GM10266 (cell line): ENCODE measurements around the gene CILP2.

Experiments used
- DNase-seq: peaks from one replicate; pipeline ENCODE4 v3.0.0; 2012; ENCODE audit errors: extremely low spot score
- CTCF ChIP-seq: IDR thresholded peaks from 2 replicates; pipeline ENCODE4 v1.5.1; 2012; ENCODE audit warnings: mild to moderate bottlenecking, low read depth; ENCODE audit not compliant: control insufficient read depth, insufficient read depth; ENCODE audit errors: missing control alignments

Gene CILP2

DNA sequence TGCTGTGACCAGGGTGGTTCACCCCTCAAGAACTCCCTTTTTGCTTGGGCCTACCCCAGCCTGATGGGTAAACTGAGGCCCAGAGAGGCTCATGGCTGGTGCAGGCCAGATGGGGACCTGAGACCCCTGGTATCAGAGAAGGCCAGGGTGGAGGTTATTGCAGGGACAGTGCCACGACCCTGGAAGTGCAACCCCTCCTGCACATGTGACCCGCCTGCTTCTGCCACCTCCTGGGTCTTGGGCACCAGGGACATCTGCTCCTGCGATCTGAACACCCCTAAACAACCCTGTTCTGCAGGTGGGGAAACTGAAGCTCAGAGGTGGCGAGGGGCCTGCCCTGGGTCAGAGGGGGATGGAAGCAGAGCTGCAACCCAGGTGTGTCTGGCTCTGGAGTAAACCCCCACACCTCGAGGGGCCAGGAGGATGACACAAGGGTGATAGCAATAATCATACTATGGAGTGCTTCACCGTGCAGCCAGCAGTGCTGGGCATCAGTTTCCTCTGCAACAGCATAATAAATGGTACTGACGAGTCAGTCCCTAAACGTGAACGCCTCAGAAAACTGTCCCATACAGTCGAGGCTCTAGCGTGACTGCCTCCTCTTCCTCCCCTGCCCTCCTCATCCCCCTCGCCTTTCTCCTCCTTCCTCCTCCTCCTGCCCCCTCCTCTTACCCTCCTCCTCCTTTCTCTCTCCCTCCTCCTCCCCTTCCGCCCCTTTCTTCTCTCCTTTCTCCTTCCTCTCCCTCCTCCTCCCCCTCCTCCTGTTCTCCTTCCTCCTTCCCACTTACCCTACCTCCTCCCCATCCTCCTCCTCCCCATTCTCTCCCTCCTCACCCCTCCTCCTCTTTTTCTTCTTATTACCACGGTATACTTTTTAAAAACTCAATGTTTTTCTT lies 5.0 kb upstream of the CILP2 start:
- DNase-seq, result no peak

DNA sequence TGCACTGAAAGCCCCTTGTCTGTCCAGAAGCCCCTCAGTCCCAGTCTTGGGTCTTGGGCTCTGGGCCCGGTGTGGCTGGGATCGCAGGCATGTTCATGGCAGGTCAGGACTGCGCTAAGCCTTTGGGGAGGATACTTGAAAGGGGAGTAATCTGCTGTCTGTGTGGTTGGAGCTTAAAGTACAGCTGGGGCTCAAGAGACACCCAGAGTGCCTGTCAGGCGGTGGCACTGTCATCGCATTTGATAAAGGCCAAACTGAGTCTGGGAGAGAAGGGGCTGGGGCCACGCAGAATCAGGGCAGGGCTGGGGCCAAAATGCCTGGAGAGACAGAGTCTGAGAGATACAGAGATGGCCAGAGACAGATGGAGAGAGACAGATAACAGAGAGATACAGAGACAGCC lies 4.2 kb upstream of the CILP2 start:
- DNase-seq, result no peak
- no peak for TF ChIP-seq CTCF

More for the DNA sequence above, 5.0 kb upstream of the CILP2 start:
- TF ChIP-seq CTCF, result no peak

GRCh38 chr19:19534556-19535265 lies 3.4 kb upstream of the CILP2 start:
- TF ChIP-seq CTCF, result no peak
- DNase-seq, result no peak

DNA sequence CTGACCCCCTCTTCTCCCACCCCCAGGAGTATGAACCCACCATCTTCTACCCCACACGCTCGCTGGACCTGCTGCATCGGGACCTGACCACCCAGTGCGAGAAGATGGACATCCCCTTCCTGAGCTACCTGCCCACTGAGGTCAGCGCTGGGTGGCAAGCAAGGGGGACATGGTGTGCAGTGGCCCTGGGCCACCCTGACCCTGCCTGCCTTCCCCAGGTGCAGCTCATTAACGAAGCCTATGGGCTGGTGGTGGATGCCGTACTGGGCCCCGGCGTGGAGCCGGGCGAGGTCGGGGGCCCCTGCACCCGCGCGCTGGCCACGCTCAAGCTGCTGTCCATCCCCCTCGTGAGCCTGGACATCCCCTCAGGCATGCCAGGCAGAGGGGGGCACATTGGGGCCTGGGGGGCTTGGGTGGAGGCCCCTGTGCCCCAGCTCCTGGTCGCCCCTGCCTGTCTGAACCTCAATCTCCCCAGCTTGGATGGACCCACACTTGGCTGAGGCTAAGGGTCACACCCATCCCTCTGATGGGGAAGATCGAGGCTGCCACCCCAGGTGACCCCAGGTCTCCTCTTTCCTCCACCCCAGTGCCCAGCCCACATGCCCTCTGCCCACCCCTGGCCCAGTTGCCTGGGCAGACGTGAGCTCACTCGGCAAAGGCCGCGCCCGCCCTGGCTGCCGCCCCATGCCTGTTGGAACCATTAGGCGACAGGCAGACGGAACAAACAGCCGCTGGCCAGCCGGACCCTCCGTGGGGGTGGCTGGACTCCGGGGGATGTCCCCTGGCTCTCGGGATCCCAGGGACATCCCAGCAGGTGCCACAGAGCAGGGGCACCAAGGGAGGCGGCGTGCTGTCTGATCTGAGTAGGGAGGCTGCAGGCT lies 2.5 kb upstream of the CILP2 start:
- no peak for DNase-seq
- TF ChIP-seq CTCF, result no peak

- DNase-seq, result no peak
- TF ChIP-seq CTCF, result no peak
Measured at GRCh38 chr19:19537075-19538048, 703 bp upstream of the CILP2 start.

DNA sequence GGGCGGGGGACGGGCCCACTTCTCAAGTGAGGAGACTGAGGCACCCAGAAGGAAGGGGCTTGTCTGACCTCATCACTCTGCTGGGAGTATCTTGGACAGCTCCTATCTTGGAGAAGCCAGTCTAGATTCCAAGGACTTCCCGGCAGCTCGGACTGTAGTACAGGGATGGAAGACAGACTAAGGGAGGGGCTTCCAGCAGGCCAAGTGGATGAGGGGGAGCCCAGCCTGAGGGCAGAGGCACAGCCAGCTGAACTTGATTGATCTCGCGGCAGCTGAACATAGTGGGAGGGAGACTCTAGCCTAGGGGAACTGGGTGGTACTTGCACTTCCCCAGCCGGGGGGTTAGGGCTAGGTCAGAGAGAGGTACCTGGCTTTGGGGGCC lies 711 bp downstream of the CILP2 start:
- TF ChIP-seq CTCF, result no peak
- no peak for DNase-seq
